ENCODE data around the gene THSD4. TPM values are rescaled to one million over a fixed set of nuclear protein-coding genes. Genes with fewer than 3 reads are reported as not detected.

The THSD4 gene
- total RNA-seq, 1 donor from 2014 or later, result not detected

DNA sequence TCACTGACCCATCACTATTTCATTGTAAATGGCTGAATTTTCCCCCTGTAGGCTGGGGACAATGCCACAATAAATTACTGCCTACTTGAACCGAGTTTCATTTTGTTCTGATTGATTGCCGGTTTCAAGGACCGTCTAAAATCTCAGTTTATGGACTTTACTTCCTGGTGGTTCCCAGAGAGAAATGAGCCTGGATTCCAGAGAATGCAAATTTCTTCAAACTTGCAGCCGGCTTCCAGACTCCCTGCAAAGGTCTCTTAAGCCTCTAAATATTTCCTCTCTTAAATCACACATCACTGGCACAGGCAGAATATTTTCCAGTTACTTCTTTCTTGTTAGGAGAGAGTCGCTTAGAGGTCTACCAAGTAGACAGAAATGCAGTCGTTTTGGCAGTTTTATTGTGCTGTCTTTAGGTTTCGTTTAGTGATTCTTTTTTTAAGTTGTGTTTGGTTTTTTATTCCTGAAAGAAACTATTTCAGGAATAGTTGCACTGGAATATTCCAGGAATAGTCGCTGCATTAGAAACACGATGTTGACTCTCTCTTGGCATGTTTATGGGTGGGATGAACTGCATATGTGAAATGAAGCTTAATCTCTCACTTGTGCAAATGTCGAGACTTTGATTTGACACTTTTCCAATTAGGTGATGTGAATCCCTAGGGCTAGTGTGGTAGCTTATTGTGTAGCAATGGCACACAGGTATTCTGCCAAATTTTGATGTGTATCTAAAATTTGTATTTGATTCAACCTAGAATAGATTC lies 411.0 kb downstream of the THSD4 start:
- peaks cover 30% of the 10 kb centered on the region for H3K27me3 Mint-ChIP-seq (ENCODE audit: low read depth)
- H3K27ac Mint-ChIP-seq, result no peak overlapping the region
- intact Hi-C loops (cut with micrococcal nuclease), result no loop called here

DNA sequence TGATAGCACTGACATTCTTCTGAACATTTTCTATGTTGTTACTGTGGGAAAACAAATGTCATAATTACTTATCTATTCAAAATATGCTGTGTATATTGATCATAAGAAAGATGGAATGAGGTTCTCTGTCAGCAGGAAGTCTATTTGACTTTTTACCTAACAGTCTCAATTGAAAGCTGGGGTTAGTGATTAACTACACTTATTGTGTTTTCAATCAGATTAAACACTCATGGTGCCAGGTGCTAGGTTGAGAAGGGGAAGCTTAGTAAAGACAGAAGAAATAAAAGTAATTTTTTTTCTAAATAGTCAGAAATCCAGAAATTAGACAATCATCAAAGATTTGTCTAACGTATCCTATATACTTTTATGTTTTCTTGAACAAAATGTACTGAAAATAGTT lies 414.1 kb downstream of the THSD4 start:
- peaks cover 38% of the 10 kb centered on the region for H3K27me3 Mint-ChIP-seq (ENCODE audit: low read depth)
- intact Hi-C loops (cut with micrococcal nuclease), result no loop called here
- H3K4me1 Mint-ChIP-seq (ENCODE audit: low read depth), result no peaks in the 10 kb centered on the region
- H3K36me3 Mint-ChIP-seq (ENCODE audit: low read depth), result no peaks in the 10 kb centered on the region
- no peak overlapping the region for H3K4me3 Mint-ChIP-seq (ENCODE audit: low read depth)
- H3K27ac Mint-ChIP-seq, result no peak overlapping the region
- H3K9me3 Mint-ChIP-seq, result peaks cover 3% of the 10 kb centered on the region
- no peak for DNase-seq (ENCODE audit: low spot score)

More for the DNA sequence above, 411.0 kb downstream of the THSD4 start:
- DNase-seq (ENCODE audit: low spot score), result no peak
- Mint-ChIP-seq H3K36me3 (ENCODE audit: low read depth) (no peaks in the 10 kb centered on the region), H3K4me3 (ENCODE audit: low read depth) (no peak overlapping the region), H3K4me1 (ENCODE audit: low read depth) (no peaks in the 10 kb centered on the region), H3K9me3 (no peaks in the 10 kb centered on the region)

DNA sequence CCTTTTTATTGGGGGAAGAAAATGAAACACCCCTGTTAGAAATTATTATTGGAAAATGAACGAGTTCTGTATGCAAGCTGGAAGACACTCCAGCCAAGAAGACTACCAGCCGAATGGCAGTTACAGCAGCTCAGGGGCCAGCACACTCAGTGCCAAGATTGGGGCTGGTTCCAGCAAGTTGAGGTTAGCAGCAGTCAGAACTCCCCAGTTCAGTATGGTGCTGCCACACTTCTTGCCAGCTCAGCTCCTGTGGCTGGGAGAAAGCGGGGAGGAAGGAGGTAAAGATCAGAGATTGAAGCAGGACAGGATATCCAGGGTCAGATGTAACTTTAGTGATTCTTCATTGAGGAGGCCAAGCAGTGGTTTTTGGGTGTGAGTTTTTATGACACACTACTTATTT lies 414.8 kb downstream of the THSD4 start:
- H3K27me3 Mint-ChIP-seq (ENCODE audit: low read depth), result peaks cover 37% of the 10 kb centered on the region
- no peak for DNase-seq (ENCODE audit: low spot score)
- H3K4me1 Mint-ChIP-seq (ENCODE audit: low read depth), result no peaks in the 10 kb centered on the region
- peaks cover 3% of the 10 kb centered on the region for H3K9me3 Mint-ChIP-seq
- H3K4me3 Mint-ChIP-seq (ENCODE audit: low read depth), result no peak overlapping the region
- H3K36me3 Mint-ChIP-seq (ENCODE audit: low read depth), result no peaks in the 10 kb centered on the region
- intact Hi-C loops (cut with micrococcal nuclease), result no loop called here
- no peak overlapping the region for H3K27ac Mint-ChIP-seq

DNA sequence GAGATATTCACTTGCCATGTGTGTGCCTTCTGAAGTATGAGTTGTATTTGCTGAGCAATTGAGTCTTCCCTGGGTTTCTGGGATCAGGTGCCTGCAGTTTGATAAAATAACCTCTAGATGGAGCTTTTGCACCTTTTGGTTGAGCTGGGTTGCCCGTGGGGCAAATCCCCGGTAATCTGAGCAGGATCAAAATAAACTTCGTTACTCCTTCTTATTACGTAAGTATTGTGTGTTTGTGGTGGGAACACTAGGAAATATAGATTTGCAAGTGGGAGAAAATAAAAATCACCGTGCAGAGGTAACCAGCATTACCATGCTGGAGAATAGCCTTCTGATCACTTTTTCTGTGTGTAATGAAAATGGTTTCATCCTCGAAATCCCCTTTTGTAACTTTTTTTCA lies 417.7 kb downstream of the THSD4 start:
- no peaks in the 10 kb centered on the region for H3K4me1 Mint-ChIP-seq (ENCODE audit: low read depth)
- DNase-seq (ENCODE audit: low spot score), result no peak
- H3K27ac Mint-ChIP-seq, result no peak overlapping the region
- no peaks in the 10 kb centered on the region for H3K36me3 Mint-ChIP-seq (ENCODE audit: low read depth)
- H3K4me3 Mint-ChIP-seq (ENCODE audit: low read depth), result no peak overlapping the region
- intact Hi-C loops (cut with micrococcal nuclease), result loop anchor here (1.0 kb wide), 1 partner anchor 197 kb away; no protein-coding TSS in a partner anchor
- peaks cover 3% of the 10 kb centered on the region for H3K9me3 Mint-ChIP-seq
- peaks cover 23% of the 10 kb centered on the region for H3K27me3 Mint-ChIP-seq (ENCODE audit: low read depth)

DNA sequence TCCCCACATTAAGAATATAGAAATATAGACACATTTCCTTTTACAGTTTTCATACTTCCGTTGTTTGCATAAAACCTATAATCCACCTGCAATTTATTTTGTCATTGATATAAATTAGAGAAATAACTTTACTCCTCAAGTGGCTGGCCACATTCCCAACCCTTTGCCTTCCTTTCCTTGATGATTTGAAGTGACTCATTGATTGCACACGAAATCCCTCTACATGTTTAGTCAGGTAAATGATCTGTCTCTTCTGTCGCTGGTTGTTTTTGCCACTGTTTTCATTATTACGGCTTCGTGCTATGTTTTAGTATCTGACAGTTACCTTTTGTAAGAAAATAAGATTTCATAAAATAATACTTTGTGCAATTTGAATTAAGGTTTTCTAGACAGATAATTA lies 422.9 kb downstream of the THSD4 start:
- no peak for DNase-seq (ENCODE audit: low spot score)
- Mint-ChIP-seq H3K27me3 (ENCODE audit: low read depth) (peaks cover 6% of the 10 kb centered on the region), H3K9me3 (no peaks in the 10 kb centered on the region), H3K36me3 (ENCODE audit: low read depth) (no peaks in the 10 kb centered on the region), H3K4me3 (ENCODE audit: low read depth) (no peak overlapping the region), H3K27ac (no peak overlapping the region), H3K4me1 (ENCODE audit: low read depth) (no peaks in the 10 kb centered on the region)
- intact Hi-C loops (cut with micrococcal nuclease), result no loop called here

DNA sequence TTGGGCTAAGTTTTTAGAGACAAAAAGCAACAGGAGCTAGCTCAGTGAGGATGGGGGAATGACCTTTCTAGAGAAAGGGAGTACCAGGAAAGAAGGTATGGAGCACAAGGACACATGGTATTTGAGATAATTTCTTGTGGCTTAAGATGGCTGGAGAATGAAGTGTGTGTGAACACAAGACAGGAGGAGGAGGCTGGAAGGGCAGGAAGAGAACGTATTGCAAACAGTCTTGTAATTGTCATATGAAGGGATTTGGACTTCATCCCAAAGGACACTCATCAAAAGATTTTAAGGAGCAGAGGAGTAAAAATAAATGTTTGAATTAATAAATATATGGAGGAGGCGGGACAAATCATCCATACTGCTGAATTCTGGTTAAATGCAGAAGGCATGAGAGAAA lies 426.5 kb downstream of the THSD4 start:
- DNase-seq (ENCODE audit: low spot score), result no peak
- Mint-ChIP-seq H3K4me1 (ENCODE audit: low read depth) (no peaks in the 10 kb centered on the region), H3K27ac (no peak overlapping the region), H3K4me3 (ENCODE audit: low read depth) (no peak overlapping the region), H3K36me3 (ENCODE audit: low read depth) (no peaks in the 10 kb centered on the region), H3K27me3 (ENCODE audit: low read depth) (peaks cover 6% of the 10 kb centered on the region), H3K9me3 (no peaks in the 10 kb centered on the region)
- intact Hi-C loops (cut with micrococcal nuclease), result no loop called here

DNA sequence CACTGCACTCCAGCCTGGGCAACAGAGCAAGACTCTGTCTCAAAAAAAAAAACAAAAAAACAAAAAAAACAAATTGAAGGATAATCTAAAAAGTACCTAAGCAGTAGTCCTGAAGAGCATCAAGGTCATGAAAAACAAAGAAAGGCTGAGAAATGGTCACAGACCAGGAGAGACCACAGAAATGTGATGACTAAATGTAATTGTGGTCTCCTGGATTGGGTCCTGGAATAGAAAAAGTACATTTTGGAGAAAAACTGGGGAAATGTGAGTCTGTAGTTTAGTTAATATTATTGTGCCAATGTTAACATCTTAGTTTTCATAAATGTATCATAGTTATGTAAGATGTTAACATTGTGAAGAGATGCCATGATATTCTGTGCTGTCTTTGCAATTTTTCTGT lies 427.6 kb downstream of the THSD4 start:
- H3K4me3 Mint-ChIP-seq (ENCODE audit: low read depth), result no peak overlapping the region

DNA sequence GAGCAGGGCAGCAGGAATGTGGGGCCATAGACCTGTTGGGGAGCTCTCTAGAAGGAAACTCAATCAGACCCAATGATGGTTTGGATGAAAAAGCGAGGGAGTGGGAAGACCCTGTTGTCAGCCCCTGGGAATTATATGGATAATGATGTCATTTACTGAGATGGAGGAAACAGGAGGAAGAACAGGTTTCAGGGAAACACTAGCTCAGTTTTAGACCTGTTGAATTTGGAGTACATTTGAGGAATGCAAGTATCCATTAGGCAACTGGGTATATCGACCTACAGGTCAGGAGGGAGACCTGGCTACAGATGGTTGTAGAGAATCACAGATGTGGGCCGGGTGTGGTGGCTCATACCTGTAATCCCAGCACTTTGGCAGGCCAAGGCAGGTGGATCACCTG lies 428.1 kb downstream of the THSD4 start:
- H3K9me3 Mint-ChIP-seq, result no peaks in the 10 kb centered on the region
- H3K4me3 Mint-ChIP-seq (ENCODE audit: low read depth), result no peak overlapping the region
- DNase-seq (ENCODE audit: low spot score), result no peak
- no peaks in the 10 kb centered on the region for H3K4me1 Mint-ChIP-seq (ENCODE audit: low read depth)
- H3K27me3 Mint-ChIP-seq (ENCODE audit: low read depth), result peaks cover 5% of the 10 kb centered on the region
- H3K27ac Mint-ChIP-seq, result no peak overlapping the region
- no peaks in the 10 kb centered on the region for H3K36me3 Mint-ChIP-seq (ENCODE audit: low read depth)
- intact Hi-C loops (cut with micrococcal nuclease), result no loop called here

More for the DNA sequence above, 427.6 kb downstream of the THSD4 start:
- H3K27ac Mint-ChIP-seq, result no peak overlapping the region
- DNase-seq (ENCODE audit: low spot score), result no peak
- H3K27me3 Mint-ChIP-seq (ENCODE audit: low read depth), result peaks cover 6% of the 10 kb centered on the region
- no peaks in the 10 kb centered on the region for H3K4me1 Mint-ChIP-seq (ENCODE audit: low read depth)
- intact Hi-C loops (cut with micrococcal nuclease), result no loop called here
- no peaks in the 10 kb centered on the region for H3K9me3 Mint-ChIP-seq
- no peaks in the 10 kb centered on the region for H3K36me3 Mint-ChIP-seq (ENCODE audit: low read depth)

DNA sequence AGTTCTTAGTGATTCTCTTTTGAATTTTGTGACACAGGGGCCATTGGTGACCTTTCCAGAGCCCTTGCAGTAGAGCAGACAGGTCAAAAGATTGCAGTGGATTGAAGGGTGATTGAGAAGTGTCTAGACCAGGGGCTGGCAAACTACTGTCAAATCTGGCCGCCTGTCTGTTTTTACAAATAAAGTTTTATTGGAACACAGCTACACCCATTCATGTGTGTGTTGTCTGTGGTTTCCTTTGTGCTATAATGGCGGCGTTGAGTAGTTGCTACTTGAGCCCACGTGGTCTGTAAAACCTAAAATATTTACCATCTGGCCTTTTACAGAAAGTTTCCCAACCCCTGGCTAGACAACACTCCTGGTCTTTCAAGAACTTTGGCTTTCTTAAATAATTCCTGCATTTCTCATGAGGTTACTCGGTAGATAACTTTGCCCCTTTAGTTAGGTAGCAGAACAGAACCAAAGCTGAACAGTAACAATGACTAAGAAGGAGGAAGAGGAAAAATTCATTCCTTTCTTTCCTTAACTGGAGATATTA lies 430.0 kb downstream of the THSD4 start:
- no peak overlapping the region for H3K27ac Mint-ChIP-seq
- H3K9me3 Mint-ChIP-seq, result no peaks in the 10 kb centered on the region
- intact Hi-C loops (cut with micrococcal nuclease), result no loop called here
- H3K4me1 Mint-ChIP-seq (ENCODE audit: low read depth), result no peaks in the 10 kb centered on the region
- DNase-seq (ENCODE audit: low spot score), result no peak
- no peaks in the 10 kb centered on the region for H3K36me3 Mint-ChIP-seq (ENCODE audit: low read depth)
- no peak overlapping the region for H3K4me3 Mint-ChIP-seq (ENCODE audit: low read depth)
- H3K27me3 Mint-ChIP-seq (ENCODE audit: low read depth), result peaks cover 6% of the 10 kb centered on the region

DNA sequence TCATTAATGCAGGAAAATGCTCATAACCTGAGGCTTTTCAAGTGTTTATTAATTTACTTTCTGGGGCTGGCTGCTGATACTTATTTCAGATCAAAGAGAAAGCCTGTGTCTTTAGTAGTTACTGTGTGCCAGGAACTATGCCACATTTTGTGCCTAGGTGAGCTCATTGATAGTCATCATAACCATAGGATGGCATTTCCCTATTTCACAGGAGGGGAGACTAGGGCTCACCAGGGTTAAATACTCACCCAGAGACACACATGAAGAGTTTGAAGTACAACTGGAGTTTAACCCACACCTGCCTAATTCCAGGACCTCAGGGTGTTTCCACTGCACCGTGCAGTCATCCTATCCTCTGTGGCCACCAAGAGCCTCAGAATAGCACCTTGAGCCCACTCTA lies 430.7 kb downstream of the THSD4 start:
- no peaks in the 10 kb centered on the region for H3K4me1 Mint-ChIP-seq (ENCODE audit: low read depth)
- no peaks in the 10 kb centered on the region for H3K9me3 Mint-ChIP-seq
- no peak overlapping the region for H3K27ac Mint-ChIP-seq
- no peaks in the 10 kb centered on the region for H3K36me3 Mint-ChIP-seq (ENCODE audit: low read depth)
- intact Hi-C loops (cut with micrococcal nuclease), result no loop called here
- no peak for DNase-seq (ENCODE audit: low spot score)
- peaks cover 6% of the 10 kb centered on the region for H3K27me3 Mint-ChIP-seq (ENCODE audit: low read depth)
- no peak overlapping the region for H3K4me3 Mint-ChIP-seq (ENCODE audit: low read depth)

DNA sequence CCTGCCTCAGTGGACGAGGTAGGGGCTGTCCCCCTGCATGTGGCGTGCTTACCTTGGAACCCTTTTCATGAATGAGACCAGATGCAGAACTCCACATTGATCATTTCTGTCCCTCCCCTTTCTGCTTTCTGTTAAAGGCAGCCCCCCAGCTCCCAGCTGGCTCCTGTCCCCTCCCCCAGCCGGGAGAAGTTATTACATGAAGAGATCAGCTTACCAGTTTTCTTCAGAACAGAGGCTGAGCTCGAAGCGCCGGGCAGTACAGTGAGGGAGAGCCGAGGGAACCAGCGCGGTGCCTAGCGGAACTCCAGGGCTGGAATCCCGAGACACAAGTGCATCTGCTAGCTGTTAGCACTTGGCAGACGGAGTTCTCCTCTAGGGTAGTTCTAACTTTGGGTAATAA lies 431.7 kb downstream of the THSD4 start:
- DNase-seq (ENCODE audit: low spot score), result no peak
- Mint-ChIP-seq H3K36me3 (ENCODE audit: low read depth) (no peaks in the 10 kb centered on the region), H3K27me3 (ENCODE audit: low read depth) (peaks cover 6% of the 10 kb centered on the region), H3K9me3 (no peaks in the 10 kb centered on the region), H3K27ac (no peak overlapping the region), H3K4me3 (ENCODE audit: low read depth) (no peak overlapping the region), H3K4me1 (ENCODE audit: low read depth) (no peaks in the 10 kb centered on the region)
- intact Hi-C loops (cut with micrococcal nuclease), result no loop called here

DNA sequence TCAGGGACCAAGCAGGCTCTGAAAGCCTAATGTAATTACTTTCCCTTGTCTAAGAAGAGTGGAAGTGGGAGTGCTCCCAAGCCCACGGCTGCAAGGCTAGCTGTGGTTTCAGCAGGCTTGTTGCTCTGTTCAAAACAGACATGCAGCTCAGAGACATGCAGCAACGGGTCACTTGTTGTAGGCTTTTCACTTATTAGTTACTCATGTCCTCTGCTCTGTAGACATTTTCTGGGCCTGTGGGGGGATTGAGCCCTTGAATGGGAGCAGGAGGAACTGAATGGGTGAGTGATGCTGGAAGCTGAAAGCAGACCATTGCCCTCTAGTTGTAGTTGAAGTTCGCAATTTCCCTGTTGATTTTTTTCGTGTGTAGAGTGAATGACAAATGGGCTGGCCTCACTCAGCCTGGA lies 433.1 kb downstream of the THSD4 start:
- H3K36me3 Mint-ChIP-seq (ENCODE audit: low read depth), result no peaks in the 10 kb centered on the region
- peaks cover 10% of the 10 kb centered on the region for H3K27me3 Mint-ChIP-seq (ENCODE audit: low read depth)
- no peaks in the 10 kb centered on the region for H3K4me1 Mint-ChIP-seq (ENCODE audit: low read depth)
- intact Hi-C loops (cut with micrococcal nuclease), result no loop called here
- no peak for DNase-seq (ENCODE audit: low spot score)
- H3K4me3 Mint-ChIP-seq (ENCODE audit: low read depth), result no peak overlapping the region
- H3K9me3 Mint-ChIP-seq, result no peaks in the 10 kb centered on the region
- no peak overlapping the region for H3K27ac Mint-ChIP-seq

DNA sequence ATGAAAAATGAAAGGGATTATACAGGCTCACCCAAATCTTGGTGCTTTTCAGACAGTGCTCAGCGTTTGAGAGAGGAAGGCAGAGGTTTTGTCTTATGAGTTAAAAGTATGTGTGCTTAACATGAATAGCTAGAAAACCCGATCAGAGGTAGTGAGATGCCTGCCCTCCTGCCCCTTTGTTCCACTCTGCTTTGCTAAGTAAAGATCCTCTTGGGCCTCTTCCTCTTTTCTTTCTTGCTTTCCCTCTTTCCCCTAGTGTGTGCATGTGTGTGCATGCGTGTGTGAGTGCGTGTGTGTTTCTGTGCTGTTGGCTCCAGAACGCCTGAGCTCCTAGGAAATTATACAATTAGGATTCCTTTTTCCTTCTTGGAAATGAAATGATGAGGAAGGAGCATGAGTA lies 433.8 kb downstream of the THSD4 start:
- H3K4me1 Mint-ChIP-seq (ENCODE audit: low read depth), result no peaks in the 10 kb centered on the region
- H3K4me3 Mint-ChIP-seq (ENCODE audit: low read depth), result no peak overlapping the region
- intact Hi-C loops (cut with micrococcal nuclease), result no loop called here
- no peak overlapping the region for H3K27ac Mint-ChIP-seq
- peaks cover 10% of the 10 kb centered on the region for H3K27me3 Mint-ChIP-seq (ENCODE audit: low read depth)
- no peaks in the 10 kb centered on the region for H3K36me3 Mint-ChIP-seq (ENCODE audit: low read depth)
- DNase-seq (ENCODE audit: low spot score), result no peak
- no peaks in the 10 kb centered on the region for H3K9me3 Mint-ChIP-seq
